ENCODE data around the gene TEX2. TPM values are rescaled to one million over a fixed set of nuclear protein-coding genes. Genes with fewer than 3 reads are reported as not detected.

TEX2 gene
- total RNA-seq, 1 experiment from 2014 or later: 10.8 TPM

DNA sequence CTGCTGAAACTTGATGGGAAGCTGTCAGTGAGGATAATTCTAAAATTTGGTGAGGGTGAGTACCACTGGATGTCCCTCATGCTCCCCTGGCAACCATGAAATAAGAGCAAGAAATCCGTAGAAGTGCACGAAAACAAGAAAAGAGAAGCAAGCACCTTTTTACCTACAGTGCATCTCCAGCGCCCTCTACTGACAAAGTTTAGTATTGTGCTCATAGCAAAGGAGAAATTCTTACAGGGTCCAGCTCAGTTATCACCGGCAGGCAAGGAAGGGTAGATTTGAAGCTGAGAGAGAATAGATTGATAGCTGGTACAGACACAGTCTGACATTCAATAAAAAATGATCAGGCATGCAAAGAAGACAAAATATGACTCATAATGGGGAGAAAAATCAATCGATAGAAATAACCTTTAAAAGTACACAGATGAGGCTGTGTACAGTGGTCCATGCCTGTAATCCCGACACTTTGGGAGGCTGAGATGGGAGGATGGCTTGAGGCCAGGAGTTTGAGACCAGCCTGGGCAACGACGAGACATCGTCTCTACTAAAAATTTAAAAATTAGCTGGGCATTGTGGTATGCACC, 28.3 kb upstream of the TEX2 start:
- no peaks in the 10 kb centered on the region for H3K4me1 Mint-ChIP-seq
- peak; percentile 39; the same call in 1 of the 2 replicates for ATAC-seq
- no peaks in the 10 kb centered on the region for H3K27me3 Mint-ChIP-seq (ENCODE audit: low read depth)
- H3K27ac Mint-ChIP-seq: no peak overlapping the region
- H3K9me3 Mint-ChIP-seq: peaks cover 21% of the 10 kb centered on the region
- no peak for DNase-seq (ENCODE audit: low spot score)
- CTCF ChIA-PET: interaction anchor here (0.6 to 2.6 kb wide), 28 partner anchors 10 to 362 kb away, joined by 3 to 12 read pairs (median 4); partner anchors contain the start of gene ERN1
- peaks cover 8% of the 10 kb centered on the region for H3K36me3 Mint-ChIP-seq
- TF ChIP-seq ZNF416 (CRISPR knock-in tag; IDR thresholded peaks at IDR 0.05): no peak
- TF ChIP-seq GTF2I (CRISPR knock-in tag; conservative IDR thresholded peaks at IDR 0.05): no peak
- TF ChIP-seq, protein P1, sequence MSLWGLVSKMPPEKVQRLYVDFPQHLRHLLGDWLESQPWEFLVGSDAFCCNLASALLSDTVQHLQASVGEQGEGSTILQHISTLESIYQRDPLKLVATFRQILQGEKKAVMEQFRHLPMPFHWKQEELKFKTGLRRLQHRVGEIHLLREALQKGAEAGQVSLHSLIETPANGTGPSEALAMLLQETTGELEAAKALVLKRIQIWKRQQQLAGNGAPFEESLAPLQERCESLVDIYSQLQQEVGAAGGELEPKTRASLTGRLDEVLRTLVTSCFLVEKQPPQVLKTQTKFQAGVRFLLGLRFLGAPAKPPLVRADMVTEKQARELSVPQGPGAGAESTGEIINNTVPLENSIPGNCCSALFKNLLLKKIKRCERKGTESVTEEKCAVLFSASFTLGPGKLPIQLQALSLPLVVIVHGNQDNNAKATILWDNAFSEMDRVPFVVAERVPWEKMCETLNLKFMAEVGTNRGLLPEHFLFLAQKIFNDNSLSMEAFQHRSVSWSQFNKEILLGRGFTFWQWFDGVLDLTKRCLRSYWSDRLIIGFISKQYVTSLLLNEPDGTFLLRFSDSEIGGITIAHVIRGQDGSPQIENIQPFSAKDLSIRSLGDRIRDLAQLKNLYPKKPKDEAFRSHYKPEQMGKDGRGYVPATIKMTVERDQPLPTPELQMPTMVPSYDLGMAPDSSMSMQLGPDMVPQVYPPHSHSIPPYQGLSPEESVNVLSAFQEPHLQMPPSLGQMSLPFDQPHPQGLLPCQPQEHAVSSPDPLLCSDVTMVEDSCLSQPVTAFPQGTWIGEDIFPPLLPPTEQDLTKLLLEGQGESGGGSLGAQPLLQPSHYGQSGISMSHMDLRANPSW (CRISPR knock-in tag; conservative IDR thresholded peaks at IDR 0.05; ENCODE audit: low read depth): no peak
- TF ChIP-seq, protein P2, sequence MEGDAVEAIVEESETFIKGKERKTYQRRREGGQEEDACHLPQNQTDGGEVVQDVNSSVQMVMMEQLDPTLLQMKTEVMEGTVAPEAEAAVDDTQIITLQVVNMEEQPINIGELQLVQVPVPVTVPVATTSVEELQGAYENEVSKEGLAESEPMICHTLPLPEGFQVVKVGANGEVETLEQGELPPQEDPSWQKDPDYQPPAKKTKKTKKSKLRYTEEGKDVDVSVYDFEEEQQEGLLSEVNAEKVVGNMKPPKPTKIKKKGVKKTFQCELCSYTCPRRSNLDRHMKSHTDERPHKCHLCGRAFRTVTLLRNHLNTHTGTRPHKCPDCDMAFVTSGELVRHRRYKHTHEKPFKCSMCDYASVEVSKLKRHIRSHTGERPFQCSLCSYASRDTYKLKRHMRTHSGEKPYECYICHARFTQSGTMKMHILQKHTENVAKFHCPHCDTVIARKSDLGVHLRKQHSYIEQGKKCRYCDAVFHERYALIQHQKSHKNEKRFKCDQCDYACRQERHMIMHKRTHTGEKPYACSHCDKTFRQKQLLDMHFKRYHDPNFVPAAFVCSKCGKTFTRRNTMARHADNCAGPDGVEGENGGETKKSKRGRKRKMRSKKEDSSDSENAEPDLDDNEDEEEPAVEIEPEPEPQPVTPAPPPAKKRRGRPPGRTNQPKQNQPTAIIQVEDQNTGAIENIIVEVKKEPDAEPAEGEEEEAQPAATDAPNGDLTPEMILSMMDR (IDR thresholded peaks at IDR 0.05): peak; percentile 49
- POLR2A ChIA-PET: no interaction called here
- no peak overlapping the region for H3K4me3 Mint-ChIP-seq

DNA sequence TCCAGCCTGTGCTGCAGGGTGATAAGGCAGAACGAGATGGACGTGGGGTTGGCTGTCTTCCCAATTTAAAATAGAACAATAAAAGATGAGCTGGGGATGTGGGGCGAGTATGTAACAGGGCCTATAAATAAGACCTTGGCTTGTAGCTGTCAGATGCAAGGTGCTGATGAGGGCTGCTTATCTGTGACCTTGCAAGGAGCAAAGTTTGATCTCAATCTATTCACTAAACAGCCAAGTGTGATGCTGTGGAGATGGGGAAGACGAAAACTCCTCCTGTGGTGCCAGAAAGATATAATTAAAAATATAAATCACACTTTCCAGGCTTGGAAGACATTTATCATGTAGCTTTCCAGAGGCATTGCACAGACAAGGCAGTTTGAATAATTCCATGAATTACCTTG, 26.7 kb upstream of the TEX2 start:
- DNase-seq (ENCODE audit: low spot score) (no peak), ATAC-seq (no peak)
- Mint-ChIP-seq H3K4me3 (no peak overlapping the region), H3K27ac (no peak overlapping the region), H3K27me3 (ENCODE audit: low read depth) (no peaks in the 10 kb centered on the region), H3K36me3 (peaks cover 8% of the 10 kb centered on the region), H3K9me3 (peaks cover 21% of the 10 kb centered on the region), H3K4me1 (no peaks in the 10 kb centered on the region)
- ChIA-PET POLR2A (interaction anchor here (0.6 kb wide), 1 partner anchor 13 kb away, joined by 3 read pairs; no protein-coding TSS in a partner anchor), CTCF (interaction anchor here (0.8 to 2.6 kb wide), 3 partner anchors 8 to 264 kb away, joined by 3 to 12 read pairs (median 3); no protein-coding TSS in a partner anchor)
- TF ChIP-seq GTF2I (CRISPR knock-in tag; conservative IDR thresholded peaks at IDR 0.05) (no peak), ZNF671 (CRISPR knock-in tag; IDR thresholded peaks at IDR 0.05) (no peak), PRRX2 (CRISPR knock-in tag; IDR thresholded peaks at IDR 0.05) (no peak), NR1H2 (CRISPR knock-in tag; IDR thresholded peaks at IDR 0.05) (no peak), TEAD1 (CRISPR knock-in tag; IDR thresholded peaks at IDR 0.05) (no peak), HMGA2 (CRISPR knock-in tag; IDR thresholded peaks at IDR 0.05) (no peak), ELF4 (CRISPR knock-in tag; IDR thresholded peaks at IDR 0.05; ENCODE audit: low read depth) (no peak), SOX15 (CRISPR knock-in tag; IDR thresholded peaks at IDR 0.05) (no peak), NFYB (CRISPR knock-in tag; conservative IDR thresholded peaks at IDR 0.05; ENCODE audit: low read depth) (no peak), EMX1 (CRISPR knock-in tag; IDR thresholded peaks at IDR 0.05) (no peak)
- TF ChIP-seq, protein P3, sequence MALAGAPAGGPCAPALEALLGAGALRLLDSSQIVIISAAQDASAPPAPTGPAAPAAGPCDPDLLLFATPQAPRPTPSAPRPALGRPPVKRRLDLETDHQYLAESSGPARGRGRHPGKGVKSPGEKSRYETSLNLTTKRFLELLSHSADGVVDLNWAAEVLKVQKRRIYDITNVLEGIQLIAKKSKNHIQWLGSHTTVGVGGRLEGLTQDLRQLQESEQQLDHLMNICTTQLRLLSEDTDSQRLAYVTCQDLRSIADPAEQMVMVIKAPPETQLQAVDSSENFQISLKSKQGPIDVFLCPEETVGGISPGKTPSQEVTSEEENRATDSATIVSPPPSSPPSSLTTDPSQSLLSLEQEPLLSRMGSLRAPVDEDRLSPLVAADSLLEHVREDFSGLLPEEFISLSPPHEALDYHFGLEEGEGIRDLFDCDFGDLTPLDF (CRISPR knock-in tag; IDR thresholded peaks at IDR 0.05): no peak
- TF ChIP-seq, protein P4, sequence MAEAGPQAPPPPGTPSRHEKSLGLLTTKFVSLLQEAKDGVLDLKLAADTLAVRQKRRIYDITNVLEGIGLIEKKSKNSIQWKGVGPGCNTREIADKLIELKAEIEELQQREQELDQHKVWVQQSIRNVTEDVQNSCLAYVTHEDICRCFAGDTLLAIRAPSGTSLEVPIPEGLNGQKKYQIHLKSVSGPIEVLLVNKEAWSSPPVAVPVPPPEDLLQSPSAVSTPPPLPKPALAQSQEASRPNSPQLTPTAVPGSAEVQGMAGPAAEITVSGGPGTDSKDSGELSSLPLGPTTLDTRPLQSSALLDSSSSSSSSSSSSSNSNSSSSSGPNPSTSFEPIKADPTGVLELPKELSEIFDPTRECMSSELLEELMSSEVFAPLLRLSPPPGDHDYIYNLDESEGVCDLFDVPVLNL (CRISPR knock-in tag; IDR thresholded peaks at IDR 0.05; ENCODE audit: borderline replicate concordance, low read depth): no peak
- TF ChIP-seq, protein P5, sequence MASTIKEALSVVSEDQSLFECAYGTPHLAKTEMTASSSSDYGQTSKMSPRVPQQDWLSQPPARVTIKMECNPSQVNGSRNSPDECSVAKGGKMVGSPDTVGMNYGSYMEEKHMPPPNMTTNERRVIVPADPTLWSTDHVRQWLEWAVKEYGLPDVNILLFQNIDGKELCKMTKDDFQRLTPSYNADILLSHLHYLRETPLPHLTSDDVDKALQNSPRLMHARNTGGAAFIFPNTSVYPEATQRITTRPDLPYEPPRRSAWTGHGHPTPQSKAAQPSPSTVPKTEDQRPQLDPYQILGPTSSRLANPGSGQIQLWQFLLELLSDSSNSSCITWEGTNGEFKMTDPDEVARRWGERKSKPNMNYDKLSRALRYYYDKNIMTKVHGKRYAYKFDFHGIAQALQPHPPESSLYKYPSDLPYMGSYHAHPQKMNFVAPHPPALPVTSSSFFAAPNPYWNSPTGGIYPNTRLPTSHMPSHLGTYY (CRISPR knock-in tag; IDR thresholded peaks at IDR 0.05): no peak
- TF ChIP-seq, protein P6, sequence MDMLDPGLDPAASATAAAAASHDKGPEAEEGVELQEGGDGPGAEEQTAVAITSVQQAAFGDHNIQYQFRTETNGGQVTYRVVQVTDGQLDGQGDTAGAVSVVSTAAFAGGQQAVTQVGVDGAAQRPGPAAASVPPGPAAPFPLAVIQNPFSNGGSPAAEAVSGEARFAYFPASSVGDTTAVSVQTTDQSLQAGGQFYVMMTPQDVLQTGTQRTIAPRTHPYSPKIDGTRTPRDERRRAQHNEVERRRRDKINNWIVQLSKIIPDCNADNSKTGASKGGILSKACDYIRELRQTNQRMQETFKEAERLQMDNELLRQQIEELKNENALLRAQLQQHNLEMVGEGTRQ (CRISPR knock-in tag; IDR thresholded peaks at IDR 0.05): no peak
- TF ChIP-seq, protein P7, sequence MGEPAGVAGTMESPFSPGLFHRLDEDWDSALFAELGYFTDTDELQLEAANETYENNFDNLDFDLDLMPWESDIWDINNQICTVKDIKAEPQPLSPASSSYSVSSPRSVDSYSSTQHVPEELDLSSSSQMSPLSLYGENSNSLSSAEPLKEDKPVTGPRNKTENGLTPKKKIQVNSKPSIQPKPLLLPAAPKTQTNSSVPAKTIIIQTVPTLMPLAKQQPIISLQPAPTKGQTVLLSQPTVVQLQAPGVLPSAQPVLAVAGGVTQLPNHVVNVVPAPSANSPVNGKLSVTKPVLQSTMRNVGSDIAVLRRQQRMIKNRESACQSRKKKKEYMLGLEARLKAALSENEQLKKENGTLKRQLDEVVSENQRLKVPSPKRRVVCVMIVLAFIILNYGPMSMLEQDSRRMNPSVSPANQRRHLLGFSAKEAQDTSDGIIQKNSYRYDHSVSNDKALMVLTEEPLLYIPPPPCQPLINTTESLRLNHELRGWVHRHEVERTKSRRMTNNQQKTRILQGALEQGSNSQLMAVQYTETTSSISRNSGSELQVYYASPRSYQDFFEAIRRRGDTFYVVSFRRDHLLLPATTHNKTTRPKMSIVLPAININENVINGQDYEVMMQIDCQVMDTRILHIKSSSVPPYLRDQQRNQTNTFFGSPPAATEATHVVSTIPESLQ (CRISPR knock-in tag; IDR thresholded peaks at IDR 0.05): no peak
- TF ChIP-seq, protein P8, sequence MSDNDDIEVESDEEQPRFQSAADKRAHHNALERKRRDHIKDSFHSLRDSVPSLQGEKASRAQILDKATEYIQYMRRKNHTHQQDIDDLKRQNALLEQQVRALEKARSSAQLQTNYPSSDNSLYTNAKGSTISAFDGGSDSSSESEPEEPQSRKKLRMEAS (CRISPR knock-in tag; IDR thresholded peaks at IDR 0.05): no peak
- TF ChIP-seq, protein P9, sequence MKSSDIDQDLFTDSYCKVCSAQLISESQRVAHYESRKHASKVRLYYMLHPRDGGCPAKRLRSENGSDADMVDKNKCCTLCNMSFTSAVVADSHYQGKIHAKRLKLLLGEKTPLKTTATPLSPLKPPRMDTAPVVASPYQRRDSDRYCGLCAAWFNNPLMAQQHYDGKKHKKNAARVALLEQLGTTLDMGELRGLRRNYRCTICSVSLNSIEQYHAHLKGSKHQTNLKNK (CRISPR knock-in tag; IDR thresholded peaks at IDR 0.05): no peak

Data from WTC11 (cell line).